HG03159 (cell line): ENCODE results near the gene DENND2D.

Experiments used
- ATAC-seq: cut with Tn5 transposase; IDR thresholded peaks from one replicate; pipeline ENCODE4 v1.9.1; 2021; ENCODE audit warnings: mild to moderate bottlenecking, moderate library complexity; ENCODE audit not compliant: unreplicated experiment

The DENND2D gene

GRCh38 chr1:111203681-111204200 is 3.3 kb upstream of the DENND2D start:
- peak; percentile 62 for ATAC-seq

GRCh38 chr1:111202707-111203623 is 2.5 kb upstream of the DENND2D start:
- ATAC-seq: no peak

- no peak for ATAC-seq
These were observed 1.9 kb upstream of the DENND2D start for GRCh38 chr1:111202366-111202706.

GRCh38 chr1:111201275-111202090 is 1.0 kb upstream of the DENND2D start:
- ATAC-seq: no peak

GRCh38 chr1:111200802-111201161 is 336 bp upstream of the DENND2D start:
- ATAC-seq: no peak

GRCh38 chr1:111199329-111199728 is 1.1 kb downstream of the DENND2D start:
- ATAC-seq: no peak

GRCh38 chr1:111198836-111199235 is 1.6 kb downstream of the DENND2D start:
- no peak for ATAC-seq

- no peak for ATAC-seq
These were observed 2.7 kb downstream of the DENND2D start for GRCh38 chr1:111197598-111198284.

- no peak for ATAC-seq
These were observed 4.2 kb downstream of the DENND2D start for GRCh38 chr1:111196213-111196612.

GRCh38 chr1:111195002-111195684 is 5.3 kb downstream of the DENND2D start:
- no peak for ATAC-seq

- no peak for ATAC-seq
These were observed 6.5 kb downstream of the DENND2D start for GRCh38 chr1:111193712-111194480.

GRCh38 chr1:111192658-111193519 is 7.6 kb downstream of the DENND2D start:
- ATAC-seq: no peak

GRCh38 chr1:111192074-111192473 is 8.4 kb downstream of the DENND2D start:
- ATAC-seq: no peak

- ATAC-seq: no peak
These were observed 8.9 kb downstream of the DENND2D start for GRCh38 chr1:111191496-111191895.

GRCh38 chr1:111190931-111191451 is 9.5 kb downstream of the DENND2D start:
- no peak for ATAC-seq

- ATAC-seq: no peak
These were observed 15.8 kb downstream of the DENND2D start for GRCh38 chr1:111184663-111185062.

- ATAC-seq: no peak
These were observed 17.0 kb downstream of the DENND2D start for GRCh38 chr1:111183308-111184069.

GRCh38 chr1:111182052-111182451 is 18.4 kb downstream of the DENND2D start:
- ATAC-seq: no peak
